ENCODE data around the gene C10orf120.

Gene C10orf120

GRCh38 chr10:122703483-122704448 lies 4.1 kb upstream of the C10orf120 start:
- peak; percentile 5 for DNase-seq (ENCODE audit: low read depth)

- no peak for DNase-seq (ENCODE audit: low read depth)
Observed at GRCh38 chr10:122702275-122702674, 2.6 kb upstream of the C10orf120 start.

GRCh38 chr10:122701652-122702051 lies 2.0 kb upstream of the C10orf120 start:
- DNase-seq (ENCODE audit: low read depth) = no peak

GRCh38 chr10:122696687-122697086 lies 3.0 kb downstream of the C10orf120 start:
- DNase-seq (ENCODE audit: low read depth) = no peak

GRCh38 chr10:122692744-122693143 lies 6.9 kb downstream of the C10orf120 start:
- no peak for DNase-seq (ENCODE audit: low read depth)

GRCh38 chr10:122689146-122689820 lies 10.4 kb downstream of the C10orf120 start:
- DNase-seq (ENCODE audit: low read depth) = no peak

- DNase-seq (ENCODE audit: low read depth) = no peak
Observed at GRCh38 chr10:122688293-122688989, 11.2 kb downstream of the C10orf120 start.

GRCh38 chr10:122682522-122682921 lies 17.1 kb downstream of the C10orf120 start:
- no peak for DNase-seq (ENCODE audit: low read depth)

GRCh38 chr10:122678266-122678665 lies 21.4 kb downstream of the C10orf120 start:
- DNase-seq (ENCODE audit: low read depth) = no peak

GRCh38 chr10:122675278-122675677 lies 24.4 kb downstream of the C10orf120 start:
- DNase-seq (ENCODE audit: low read depth) = no peak

- no peak for DNase-seq (ENCODE audit: low read depth)
Observed at GRCh38 chr10:122674781-122675180, 24.9 kb downstream of the C10orf120 start.

GRCh38 chr10:122673731-122674130 lies 25.9 kb downstream of the C10orf120 start:
- no peak for DNase-seq (ENCODE audit: low read depth)

GRCh38 chr10:122673269-122673668 lies 26.4 kb downstream of the C10orf120 start:
- no peak for DNase-seq (ENCODE audit: low read depth)

GRCh38 chr10:122672655-122673054 lies 27.0 kb downstream of the C10orf120 start:
- no peak for DNase-seq (ENCODE audit: low read depth)

- no peak for DNase-seq (ENCODE audit: low read depth)
Observed at GRCh38 chr10:122671355-122671754, 28.3 kb downstream of the C10orf120 start.

- no peak for DNase-seq (ENCODE audit: low read depth)
Observed at GRCh38 chr10:122669842-122670241, 29.8 kb downstream of the C10orf120 start.

- no peak for DNase-seq (ENCODE audit: low read depth)
Observed at GRCh38 chr10:122669045-122669444, 30.6 kb downstream of the C10orf120 start.

GRCh38 chr10:122665946-122666345 lies 33.7 kb downstream of the C10orf120 start:
- DNase-seq (ENCODE audit: low read depth) = no peak

- DNase-seq (ENCODE audit: low read depth) = no peak
Observed at GRCh38 chr10:122665329-122665860, 34.3 kb downstream of the C10orf120 start.

- DNase-seq (ENCODE audit: low read depth) = no peak
Observed at GRCh38 chr10:122664501-122664900, 35.1 kb downstream of the C10orf120 start.

- DNase-seq (ENCODE audit: low read depth) = no peak
Observed at GRCh38 chr10:122663516-122664130, 36.0 kb downstream of the C10orf120 start.

- DNase-seq (ENCODE audit: low read depth) = no peak
Observed at GRCh38 chr10:122662231-122662630, 37.4 kb downstream of the C10orf120 start.
